ENCODE measurements around the gene BACE1. TPM values are rescaled to one million over a fixed set of nuclear protein-coding genes. Genes with fewer than 3 reads are reported as not detected.

The BACE1 gene
- polyA plus RNA-seq, 1 of the 3 experiments (the other 2 are of a cell fraction): 37.8 TPM

DNA sequence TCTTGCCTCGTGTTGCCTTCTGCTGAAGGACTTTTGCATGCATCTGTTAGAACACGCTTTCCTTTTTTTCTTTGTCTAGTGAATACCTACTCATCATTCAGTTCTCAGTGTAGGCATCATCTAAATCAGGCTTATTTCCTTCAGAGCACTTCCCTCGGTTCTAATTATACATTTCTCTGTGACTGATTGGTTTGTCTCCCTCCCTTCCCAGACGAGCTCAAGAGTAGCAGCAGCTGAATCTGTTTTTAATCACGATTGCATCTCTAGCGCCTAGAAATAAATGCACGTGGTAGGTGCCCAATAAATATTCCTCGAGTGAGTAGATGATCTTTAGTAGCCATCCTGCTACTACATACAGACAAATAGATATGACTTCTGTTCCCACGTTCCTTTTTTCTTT, 17.9 kb upstream of the BACE1 start (continued):
- TF ChIP-seq, protein P1, sequence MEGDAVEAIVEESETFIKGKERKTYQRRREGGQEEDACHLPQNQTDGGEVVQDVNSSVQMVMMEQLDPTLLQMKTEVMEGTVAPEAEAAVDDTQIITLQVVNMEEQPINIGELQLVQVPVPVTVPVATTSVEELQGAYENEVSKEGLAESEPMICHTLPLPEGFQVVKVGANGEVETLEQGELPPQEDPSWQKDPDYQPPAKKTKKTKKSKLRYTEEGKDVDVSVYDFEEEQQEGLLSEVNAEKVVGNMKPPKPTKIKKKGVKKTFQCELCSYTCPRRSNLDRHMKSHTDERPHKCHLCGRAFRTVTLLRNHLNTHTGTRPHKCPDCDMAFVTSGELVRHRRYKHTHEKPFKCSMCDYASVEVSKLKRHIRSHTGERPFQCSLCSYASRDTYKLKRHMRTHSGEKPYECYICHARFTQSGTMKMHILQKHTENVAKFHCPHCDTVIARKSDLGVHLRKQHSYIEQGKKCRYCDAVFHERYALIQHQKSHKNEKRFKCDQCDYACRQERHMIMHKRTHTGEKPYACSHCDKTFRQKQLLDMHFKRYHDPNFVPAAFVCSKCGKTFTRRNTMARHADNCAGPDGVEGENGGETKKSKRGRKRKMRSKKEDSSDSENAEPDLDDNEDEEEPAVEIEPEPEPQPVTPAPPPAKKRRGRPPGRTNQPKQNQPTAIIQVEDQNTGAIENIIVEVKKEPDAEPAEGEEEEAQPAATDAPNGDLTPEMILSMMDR (IDR thresholded peaks at IDR 0.05): no peak
- TF ChIP-seq NRF1 (IDR thresholded peaks at IDR 0.05; ENCODE audit: low read depth, low read length) (no peak), RCOR1 (IDR thresholded peaks at IDR 0.05; ENCODE audit: low read length) (no peak), FOXM1 (IDR thresholded peaks at IDR 0.05; ENCODE audit: low read depth) (no peak), RAD21 (IDR thresholded peaks at IDR 0.05; ENCODE audit: low read length) (no peak)
- TF ChIP-seq, protein P2, sequence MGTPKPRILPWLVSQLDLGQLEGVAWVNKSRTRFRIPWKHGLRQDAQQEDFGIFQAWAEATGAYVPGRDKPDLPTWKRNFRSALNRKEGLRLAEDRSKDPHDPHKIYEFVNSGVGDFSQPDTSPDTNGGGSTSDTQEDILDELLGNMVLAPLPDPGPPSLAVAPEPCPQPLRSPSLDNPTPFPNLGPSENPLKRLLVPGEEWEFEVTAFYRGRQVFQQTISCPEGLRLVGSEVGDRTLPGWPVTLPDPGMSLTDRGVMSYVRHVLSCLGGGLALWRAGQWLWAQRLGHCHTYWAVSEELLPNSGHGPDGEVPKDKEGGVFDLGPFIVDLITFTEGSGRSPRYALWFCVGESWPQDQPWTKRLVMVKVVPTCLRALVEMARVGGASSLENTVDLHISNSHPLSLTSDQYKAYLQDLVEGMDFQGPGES (IDR thresholded peaks at IDR 0.05; ENCODE audit: low read depth, low read length): no peak

DNA sequence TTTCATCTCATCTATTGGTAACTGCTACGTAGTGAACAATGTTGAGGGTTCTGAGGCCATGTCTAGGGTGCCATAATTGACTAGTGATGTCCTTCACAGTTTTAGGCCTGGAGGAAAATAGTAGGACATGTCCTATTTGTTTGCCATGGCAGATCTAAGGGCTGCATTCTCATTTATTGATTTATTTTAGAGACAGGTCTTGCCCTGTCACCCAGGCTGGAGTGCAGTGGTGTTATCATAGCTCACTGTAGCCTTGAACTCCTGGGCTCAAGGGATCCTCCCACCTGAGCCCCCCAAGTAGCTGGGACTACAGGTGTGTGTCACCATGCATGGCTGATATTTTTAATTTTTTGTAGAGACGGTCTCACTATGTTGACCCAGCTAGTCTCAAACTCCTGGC, 16.8 kb upstream of the BACE1 start:
- H3K79me2 ChIP-seq (ENCODE audit: insufficient read depth): peaks cover 56% of the 10 kb centered on the region

DNA sequence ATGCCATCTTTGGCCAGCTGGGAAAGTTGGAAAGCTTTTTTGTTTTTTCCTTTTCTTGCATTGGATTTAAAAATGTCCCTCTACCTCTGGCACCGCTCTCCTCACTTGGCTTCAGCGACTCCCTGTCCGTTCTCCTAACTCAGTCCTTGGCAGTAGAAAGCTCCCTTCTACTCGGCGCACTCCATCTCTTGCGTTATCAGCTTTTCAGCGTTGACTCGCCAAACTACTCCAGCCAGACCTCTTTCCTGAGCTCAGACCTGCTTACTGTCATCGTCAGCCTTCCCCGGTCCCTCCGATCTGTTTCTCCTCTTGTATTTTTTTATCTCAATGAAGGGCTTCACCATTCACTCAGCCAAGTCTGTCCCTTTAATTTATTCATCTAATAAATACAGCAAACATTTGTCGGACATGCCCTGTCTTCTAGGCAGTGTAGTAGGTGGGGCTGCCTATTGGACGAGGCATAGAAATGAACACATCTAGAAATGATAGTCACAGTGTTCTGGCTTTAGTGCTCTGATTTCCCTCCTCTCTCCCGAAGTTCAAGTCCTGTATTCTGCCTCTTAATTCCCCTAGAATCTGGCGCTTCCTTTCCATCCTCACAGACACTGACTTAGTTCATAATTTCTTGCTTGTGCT, 12.4 kb upstream of the BACE1 start:
- Histone ChIP-seq H3K36me3 (replicated peaks in 1 of 2; ENCODE audit: control insufficient read depth in 1 of 2, insufficient read depth in 2 of 2, low read length in 1 of 2) (no peaks in the 10 kb centered on the region), H2AFZ (ENCODE audit: low read depth) (peak overlapping the region; percentile 85), H3K4me1 (ENCODE audit: control insufficient read depth in 1 of 2, insufficient read depth in 2 of 2, low read depth in 1 of 2, low read length in 1 of 2) (peaks cover 6 to 12% of the 10 kb centered on the region in 2 experiments; a peak in 2 of 4 replicates), H3K4me2 (peak overlapping the region; percentile 85), H3K4me3 (ENCODE audit: low read depth in 2 of 2, low read length in 1 of 2) (peak overlapping the region; percentile 68 to 95), H3K27ac (ENCODE audit: low read depth in 2 of 2, low read length in 1 of 2) (peak overlapping the region; percentile 78 to 88), H3F3A (replicated peaks; ENCODE audit: insufficient read depth) (peaks cover 15% of the 10 kb centered on the region), H3K79me2 (ENCODE audit: insufficient read depth) (peaks cover 51% of the 10 kb centered on the region), H3K9ac (peak overlapping the region; percentile 79), H3K9me3 (no peaks in the 10 kb centered on the region), H3K27me3 (ENCODE audit: insufficient read depth) (no peaks in the 10 kb centered on the region), H4K20me1 (ENCODE audit: insufficient read depth) (no peaks in the 10 kb centered on the region), H3K9me2 (no peaks in the 10 kb centered on the region)
- POLR2A ChIA-PET: interaction anchor here (1.0 to 2.5 kb wide), 7 partner anchors 12 to 97 kb away, joined by 3 to 8 read pairs (median 4); partner anchors contain the start of genes BACE1, PCSK7 and RNF214
- DNase-seq: peak; percentile 55
- CTCF ChIA-PET: interaction anchor here (1.0 to 1.7 kb wide), 5 partner anchors 46 to 481 kb away, joined by 3 to 8 read pairs (median 4); no protein-coding TSS in a partner anchor
- WGBS (ENCODE audit: low lambda C conversion rate): 6% methylated on average over 15 of the region's 15 CpGs
- TF ChIP-seq GABPA (IDR thresholded peaks at IDR 0.05; ENCODE audit: low read depth) (no peak), EZH2phosphoT487 (IDR thresholded peaks at IDR 0.05; ENCODE audit: borderline replicate concordance, low read depth) (no peak), RXRA (IDR thresholded peaks at IDR 0.05; ENCODE audit: borderline replicate concordance, low read depth) (no peak), RAD21 (IDR thresholded peaks at IDR 0.05; ENCODE audit: low read length) (no peak), EP300 (IDR thresholded peaks at IDR 0.05; ENCODE audit: borderline replicate concordance in 1 of 2, low read depth in 1 of 2, low read length in 1 of 2) (no peak), MEF2A (IDR thresholded peaks at IDR 0.05; ENCODE audit: borderline replicate concordance, low read depth) (no peak), CHD2 (IDR thresholded peaks at IDR 0.05; ENCODE audit: low read length, partially characterized antibody) (no peak), TCF12 (IDR thresholded peaks at IDR 0.05) (no peak)
- TF ChIP-seq, protein P3, sequence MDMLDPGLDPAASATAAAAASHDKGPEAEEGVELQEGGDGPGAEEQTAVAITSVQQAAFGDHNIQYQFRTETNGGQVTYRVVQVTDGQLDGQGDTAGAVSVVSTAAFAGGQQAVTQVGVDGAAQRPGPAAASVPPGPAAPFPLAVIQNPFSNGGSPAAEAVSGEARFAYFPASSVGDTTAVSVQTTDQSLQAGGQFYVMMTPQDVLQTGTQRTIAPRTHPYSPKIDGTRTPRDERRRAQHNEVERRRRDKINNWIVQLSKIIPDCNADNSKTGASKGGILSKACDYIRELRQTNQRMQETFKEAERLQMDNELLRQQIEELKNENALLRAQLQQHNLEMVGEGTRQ (IDR thresholded peaks at IDR 0.05; ENCODE audit: borderline replicate concordance, low read depth, low read length): no peak

More for the DNA sequence above, 16.8 kb upstream of the BACE1 start:
- no peaks in the 10 kb centered on the region for H3K9me3 ChIP-seq
- no peaks in the 10 kb centered on the region for H3K9me2 ChIP-seq
- H3K4me3 ChIP-seq (ENCODE audit: low read depth in 2 of 2, low read length in 1 of 2): no peak overlapping the region
- H3K36me3 ChIP-seq (replicated peaks in 1 of 2; ENCODE audit: control insufficient read depth in 1 of 2, insufficient read depth in 2 of 2, low read length in 1 of 2): peaks cover 10 to 14% of the 10 kb centered on the region in 2 experiments
- no peaks in the 10 kb centered on the region for H4K20me1 ChIP-seq (ENCODE audit: insufficient read depth)
- H3K4me2 ChIP-seq: no peak overlapping the region
- no peak for TF ChIP-seq YY1 (IDR thresholded peaks at IDR 0.05; ENCODE audit: low read depth)
- TF ChIP-seq CHD2 (IDR thresholded peaks at IDR 0.05; ENCODE audit: low read length, partially characterized antibody): no peak
- TF ChIP-seq JUND (IDR thresholded peaks at IDR 0.05): no peak
- TF ChIP-seq, protein P4, sequence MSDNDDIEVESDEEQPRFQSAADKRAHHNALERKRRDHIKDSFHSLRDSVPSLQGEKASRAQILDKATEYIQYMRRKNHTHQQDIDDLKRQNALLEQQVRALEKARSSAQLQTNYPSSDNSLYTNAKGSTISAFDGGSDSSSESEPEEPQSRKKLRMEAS (IDR thresholded peaks at IDR 0.05; ENCODE audit: low read depth): no peak
- CTCF ChIA-PET: interaction anchor here (0.6 kb wide), 1 partner anchor 21 kb away, joined by 3 read pairs; no protein-coding TSS in a partner anchor
- H2AFZ ChIP-seq (ENCODE audit: low read depth): no peak overlapping the region
- peaks cover 9 to 12% of the 10 kb centered on the region in 2 experiments; a peak in 2 of 4 replicates for H3K4me1 ChIP-seq (ENCODE audit: control insufficient read depth in 1 of 2, insufficient read depth in 2 of 2, low read depth in 1 of 2, low read length in 1 of 2)
- H3K27me3 ChIP-seq (ENCODE audit: insufficient read depth): no peaks in the 10 kb centered on the region
- 0% methylated on average over 1 of the region's 2 CpGs for WGBS (ENCODE audit: low lambda C conversion rate)
- POLR2A ChIA-PET: no interaction called here
- no peak overlapping the region for H3K9ac ChIP-seq
- no peak overlapping the region for H3K27ac ChIP-seq (ENCODE audit: low read depth in 2 of 2, low read length in 1 of 2)
- H3F3A ChIP-seq (replicated peaks; ENCODE audit: insufficient read depth): peaks cover 6% of the 10 kb centered on the region
- no peak for DNase-seq

Measured in SK-N-SH (cell line).